ENCODE data around the gene EHMT1. TPM values are rescaled to one million over a fixed set of nuclear protein-coding genes. Genes with fewer than 3 reads are reported as not detected.

Gene EHMT1
- total and polyA plus RNA-seq, 2 of the 13 experiments (the other 11 are each of a cell fraction or from before 2014, with no cell fraction given) = 23.0 to 27.1 TPM

GRCh38 chr9:137618105-137619067 is at the start of gene EHMT1 (continued):
- TF ChIP-seq GMEB2 (CRISPR knock-in tag; IDR thresholded peaks at IDR 0.05; ENCODE audit: low read depth) (no peak), TBL1XR1 (IDR thresholded peaks at IDR 0.05; ENCODE audit: borderline replicate concordance, low read length, partially characterized antibody) (no peak), ZNF451 (CRISPR knock-in tag; IDR thresholded peaks at IDR 0.05) (no peak), ZNF597 (CRISPR knock-in tag; IDR thresholded peaks at IDR 0.05) (no peak), KAT2B (IDR thresholded peaks at IDR 0.05; ENCODE audit: borderline replicate concordance, low read depth, low read length) (no peak), ZNF737 (CRISPR knock-in tag; IDR thresholded peaks at IDR 0.05; ENCODE audit: borderline replicate concordance) (no peak), CREM (IDR thresholded peaks at IDR 0.05) (no peak), CREM (CRISPR knock-in tag; IDR thresholded peaks at IDR 0.05) (no peak), HES4 (CRISPR knock-in tag; IDR thresholded peaks at IDR 0.05; ENCODE audit: borderline replicate concordance) (no peak), DNMT3B (CRISPR knock-in tag; conservative IDR thresholded peaks at IDR 0.05) (no peak), FOXP1 (IDR thresholded peaks at IDR 0.05) (no peak), FOXP1 (CRISPR knock-in tag; IDR thresholded peaks at IDR 0.05) (no peak), THAP7 (CRISPR knock-in tag; IDR thresholded peaks at IDR 0.05) (no peak), KAT7 (CRISPR knock-in tag; IDR thresholded peaks at IDR 0.05; ENCODE audit: borderline replicate concordance) (peak; percentile 63; the same call in 1 of the 2 replicates), ZNF512 (CRISPR knock-in tag; IDR thresholded peaks at IDR 0.05) (no peak), ZBTB44 (CRISPR knock-in tag; IDR thresholded peaks at IDR 0.05) (no peak), JDP2 (CRISPR knock-in tag; IDR thresholded peaks at IDR 0.05; ENCODE audit: borderline replicate concordance) (no peak), ZNF235 (CRISPR knock-in tag; IDR thresholded peaks at IDR 0.05; ENCODE audit: borderline replicate concordance) (no peak), PTBP1 (IDR thresholded peaks at IDR 0.05; ENCODE audit: low read depth, low read length, poor library complexity, severe bottlenecking) (peak; percentile 66), TCF7L2 (IDR thresholded peaks at IDR 0.05; ENCODE audit: low read depth, low read length) (no peak), ZNF292 (CRISPR knock-in tag; IDR thresholded peaks at IDR 0.05; ENCODE audit: borderline replicate concordance, low read depth) (no peak; the same call in 1 of the 2 replicates)

Measured in HepG2 (cell line).